Measurements from ENCODE around the gene LENEP. TPM values are rescaled to one million over a fixed set of nuclear protein-coding genes. Genes with fewer than 3 reads are reported as not detected.

Gene LENEP
- total and polyA plus RNA-seq, 2 of the 8 experiments (the other 6 are each of a cell fraction or from before 2014, with no cell fraction given): 1.3 TPM; not detected in 1

DNA sequence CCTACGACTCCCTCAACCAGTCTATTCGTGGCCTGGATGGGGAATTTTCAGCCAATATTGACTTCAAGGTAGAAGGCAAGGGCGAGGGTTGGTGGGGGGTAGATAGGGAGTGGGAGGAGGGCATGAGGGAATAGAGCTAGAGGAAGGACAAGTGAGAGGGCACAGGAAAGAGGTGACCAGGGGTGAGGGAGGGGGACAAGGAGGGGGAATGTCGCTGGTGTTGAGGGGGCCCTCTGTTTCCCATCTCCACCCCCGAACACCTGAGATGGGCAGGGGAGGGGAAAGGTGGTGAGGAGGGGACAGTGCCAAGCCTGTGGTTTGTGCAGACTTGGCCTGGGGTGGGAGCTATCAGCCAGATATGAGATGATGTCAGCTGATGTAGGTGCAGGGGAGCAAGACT lies 49.4 kb downstream of the LENEP start (continued):
- no peak for TF ChIP-seq CTCF (IDR thresholded peaks at IDR 0.05; ENCODE audit: control extremely low read depth in 1 of 3, insufficient read depth in 1 of 3, low read depth in 1 of 3, low read length in 3 of 3)
- TF ChIP-seq GTF2F1 (IDR thresholded peaks at IDR 0.05; ENCODE audit: borderline replicate concordance, low read depth, low read length): no peak
- TF ChIP-seq ATF2 (IDR thresholded peaks at IDR 0.05; ENCODE audit: low read length): no peak
